Astrocyte of the cerebellum (primary cell): Measurements from ENCODE around the gene ZNF276.
"Not testable (repeated sequence)": the region's sequence is repeated elsewhere in the genome, so short reads cannot be mapped to it uniquely, and the experiment has no call there.

Experiments used
- DNase-seq: peaks from one replicate; pipeline ENCODE4 v3.0.0-alpha.2; 2011; ENCODE audit warnings: low read depth
- H3K4me3 ChIP-seq: 2 replicates; pipeline ENCODE4 v1.5.1; 2011; ENCODE audit warnings: mild to moderate bottlenecking, low read depth, low read length, moderate library complexity
- CTCF ChIP-seq: IDR thresholded peaks from 2 replicates; pipeline ENCODE4 v1.5.1; 2012; ENCODE audit warnings: low read length, low read depth, moderate library complexity, mild to moderate bottlenecking; ENCODE audit errors: missing control alignments
- in situ Hi-C: cut with HindIII; loops from 2 replicates; pipeline ENCODE4 v1.10.0; 2017; ENCODE audit warnings: low sequenced_read_pairs

The ZNF276 gene

GRCh38 chr16:89720813-89721545 is at the start of gene ZNF276, which contains the start of gene VPS9D1:
ZNF276 (plus strand) TSS chr16:89721537; CDS start chr16:89721641, 104 bp downstream.
VPS9D1 (minus strand) TSS chr16:89720898; CDS start chr16:89720861, 37 bp downstream.
- H3K4me3 ChIP-seq = peak within 1 kb of the TSS; percentile 71
- TF ChIP-seq CTCF = no peak
- in situ Hi-C loops = no loop called here
- DNase-seq = no peak

GRCh38 chr16:89671565-89671964 is 49.8 kb upstream of the ZNF276 start:
- DNase-seq, in situ Hi-C loops: not testable (repeated sequence)

GRCh38 chr16:89672177-89672941 is 49.0 kb upstream of the ZNF276 start:
- in situ Hi-C loops = no loop called here
- TF ChIP-seq CTCF = no peak
- DNase-seq = no peak
- no peak overlapping the region for H3K4me3 ChIP-seq

More at GRCh38 chr16:89671565-89671964, 49.8 kb upstream of the ZNF276 start:
- H3K4me3 ChIP-seq = not testable (repeated sequence)

- TF ChIP-seq CTCF = no peak
- no peak for DNase-seq
- in situ Hi-C loops = loop anchor here (25.0 kb wide), 1 partner anchor 391 kb away; no protein-coding TSS in a partner anchor
- H3K4me3 ChIP-seq = no peak overlapping the region
Measured at GRCh38 chr16:89678258-89678657, 43.1 kb upstream of the ZNF276 start.

GRCh38 chr16:89685916-89686315 is 35.4 kb upstream of the ZNF276 start:
- TF ChIP-seq CTCF = no peak
- no peak for DNase-seq
- in situ Hi-C loops = loop anchor here (5.0 to 25.0 kb wide), 2 partner anchors 124 to 399 kb away; partner anchors contain the start of gene RPL13
- peak overlapping the region; percentile 80 for H3K4me3 ChIP-seq

GRCh38 chr16:89686520-89687091 is 34.7 kb upstream of the ZNF276 start, which contains the start of gene CDK10:
CDK10 (plus strand) TSS chr16:89686689; CDS start chr16:89686711, 22 bp downstream.
- in situ Hi-C loops = loop anchor here (5.0 to 25.0 kb wide), 2 partner anchors 124 to 399 kb away; partner anchors contain the start of gene RPL13
- H3K4me3 ChIP-seq = peak within 1 kb of the TSS; percentile 80
- no peak for TF ChIP-seq CTCF
- DNase-seq = peak; percentile 71
